Glutamatergic neuron (in vitro differentiated cells): ENCODE data around the gene ZNF316. TPM values are rescaled to one million over a fixed set of nuclear protein-coding genes. Genes with fewer than 3 reads are reported as not detected.

Experiments
- DNase-seq: peaks from one replicate; pipeline ENCODE4 v3.0.0; 2022
- H3K27ac Mint-ChIP-seq: one replicate; pipeline ENCODE4 v1.8.0; 2020; ENCODE audit warnings: mild to moderate bottlenecking, mixed read lengths, inconsistent platforms; ENCODE audit not compliant: unreplicated experiment
- H3K27me3 Mint-ChIP-seq: one replicate; pipeline ENCODE4 v1.8.0; 2020; ENCODE audit warnings: mild to moderate bottlenecking, moderate library complexity, mixed read lengths, inconsistent platforms; ENCODE audit not compliant: unreplicated experiment
- H3K36me3 Mint-ChIP-seq: one replicate; pipeline ENCODE4 v1.8.0; 2020; ENCODE audit warnings: mild to moderate bottlenecking, mixed read lengths, inconsistent platforms; ENCODE audit not compliant: unreplicated experiment
- H3K4me1 Mint-ChIP-seq: one replicate; pipeline ENCODE4 v1.8.0; 2020; ENCODE audit warnings: mild to moderate bottlenecking, low read depth, mixed read lengths, inconsistent platforms; ENCODE audit not compliant: unreplicated experiment
- H3K4me3 Mint-ChIP-seq: one replicate; pipeline ENCODE4 v1.8.0; 2020; ENCODE audit warnings: mild to moderate bottlenecking, mixed read lengths, inconsistent platforms; ENCODE audit not compliant: unreplicated experiment
- H3K9me3 Mint-ChIP-seq: one replicate; pipeline ENCODE4 v1.8.0; 2020; ENCODE audit warnings: mild to moderate bottlenecking, moderate library complexity, mixed read lengths, inconsistent platforms; ENCODE audit not compliant: unreplicated experiment
- CTCF ChIP-seq: fragments of 200-600 bp; sonication (generic); IDR thresholded peaks from one replicate; pipeline ENCODE4 v1.5.0; 2021; ENCODE audit not compliant: partially characterized antibody, unreplicated experiment
- total RNA-seq: library from RNA; stranded (reverse); fragmentation: NEBNext Ultra II Directional; extraction: Animal tissue kit (Norgen Biotek cat#: 25700); gene quantifications from one replicate; pipeline ENCODE4 v1.2.1, GENCODE V29; 2021; ENCODE audit not compliant: unreplicated experiment

The ZNF316 gene
- total RNA-seq, 1 donor from 2014 or later: 51.1 TPM

- Mint-ChIP-seq H3K27me3 (peaks cover 8% of the 10 kb centered on the region), H3K9me3 (peaks cover 19% of the 10 kb centered on the region), H3K27ac (no peak overlapping the region), H3K4me3 (no peak overlapping the region), H3K4me1 (no peaks in the 10 kb centered on the region), H3K36me3 (peaks cover 16% of the 10 kb centered on the region)
- TF ChIP-seq CTCF: no peak
- DNase-seq: no peak
Measured at GRCh38 chr7:6653071-6654003, 16.2 kb downstream of the ZNF316 start.

GRCh38 chr7:6654113-6654841, 17.2 kb downstream of the ZNF316 start:
- peaks cover 16% of the 10 kb centered on the region for H3K36me3 Mint-ChIP-seq
- TF ChIP-seq CTCF: no peak

GRCh38 chr7:6654842-6655610, 17.9 kb downstream of the ZNF316 start:
- H3K4me1 Mint-ChIP-seq: no peaks in the 10 kb centered on the region
- TF ChIP-seq CTCF: no peak
- peaks cover 8% of the 10 kb centered on the region for H3K27me3 Mint-ChIP-seq
- H3K27ac Mint-ChIP-seq: no peak overlapping the region
- no peak overlapping the region for H3K4me3 Mint-ChIP-seq
- DNase-seq: no peak
- H3K9me3 Mint-ChIP-seq: peaks cover 21% of the 10 kb centered on the region
- H3K36me3 Mint-ChIP-seq: peaks cover 16% of the 10 kb centered on the region

More at GRCh38 chr7:6654113-6654841, 17.2 kb downstream of the ZNF316 start:
- DNase-seq: no peak
- Mint-ChIP-seq H3K4me1 (no peaks in the 10 kb centered on the region), H3K27me3 (peaks cover 8% of the 10 kb centered on the region), H3K9me3 (peaks cover 21% of the 10 kb centered on the region), H3K27ac (no peak overlapping the region), H3K4me3 (no peak overlapping the region)

- H3K27ac Mint-ChIP-seq: no peak overlapping the region
- peaks cover 7% of the 10 kb centered on the region for H3K27me3 Mint-ChIP-seq
- no peaks in the 10 kb centered on the region for H3K4me1 Mint-ChIP-seq
- no peak for TF ChIP-seq CTCF
- H3K36me3 Mint-ChIP-seq: peaks cover 13% of the 10 kb centered on the region
- DNase-seq: no peak
- H3K9me3 Mint-ChIP-seq: peaks cover 16% of the 10 kb centered on the region
- H3K4me3 Mint-ChIP-seq: no peak overlapping the region
Measured at GRCh38 chr7:6655636-6656385, 18.7 kb downstream of the ZNF316 start.
